ENCODE data around the gene DERL3. TPM values are rescaled to one million over a fixed set of nuclear protein-coding genes. Genes with fewer than 3 reads are reported as not detected.
A peak's percentile ranks its signal among the peaks of the same experiment; 100 is the strongest.

The DERL3 gene
- total RNA-seq, 1 experiment from 2014 or later, result not detected

- no peak for DNase-seq (ENCODE audit: low read depth)
Observed at GRCh38 chr22:23804781-23805291, 34.0 kb downstream of the DERL3 start.

GRCh38 chr22:23803001-23803819 lies 35.6 kb downstream of the DERL3 start:
- DNase-seq (ENCODE audit: low read depth), result no peak

- DNase-seq (ENCODE audit: low read depth), result no peak
Observed at GRCh38 chr22:23801886-23802377, 36.9 kb downstream of the DERL3 start.

GRCh38 chr22:23801238-23801821 lies 37.5 kb downstream of the DERL3 start:
- DNase-seq (ENCODE audit: low read depth), result no peak

- no peak for DNase-seq (ENCODE audit: low read depth)
Observed at GRCh38 chr22:23800297-23801237, 38.2 kb downstream of the DERL3 start.

GRCh38 chr22:23796461-23796860 lies 42.3 kb downstream of the DERL3 start:
- no peak for DNase-seq (ENCODE audit: low read depth)

- no peak for DNase-seq (ENCODE audit: low read depth)
Observed at GRCh38 chr22:23793326-23793725, 45.5 kb downstream of the DERL3 start.

- DNase-seq (ENCODE audit: low read depth), result no peak
Observed at GRCh38 chr22:23791738-23792645, 46.8 kb downstream of the DERL3 start.

- no peak for DNase-seq (ENCODE audit: low read depth)
Observed at GRCh38 chr22:23790819-23791737, 47.7 kb downstream of the DERL3 start.

GRCh38 chr22:23789638-23790037 lies 49.2 kb downstream of the DERL3 start:
- DNase-seq (ENCODE audit: low read depth), result no peak

- DNase-seq (ENCODE audit: low read depth), result no peak
Observed at GRCh38 chr22:23789121-23789520, 49.7 kb downstream of the DERL3 start.

GRCh38 chr22:23787910-23788309 lies 50.9 kb downstream of the DERL3 start:
- no peak for DNase-seq (ENCODE audit: low read depth)

GRCh38 chr22:23787600-23787896 lies 51.3 kb downstream of the DERL3 start:
- no peak for DNase-seq (ENCODE audit: low read depth)

GRCh38 chr22:23786752-23787599 lies 51.8 kb downstream of the DERL3 start, which contains the start of gene SMARCB1:
Gene SMARCB1 (plus strand): TSS chr22:23786966. CDS start chr22:23787170, 204 bp downstream.
- peak; percentile 87 for DNase-seq (ENCODE audit: low read depth)

- no peak for DNase-seq (ENCODE audit: low read depth)
Observed at GRCh38 chr22:23786261-23786710, 52.5 kb downstream of the DERL3 start.

Measured in HT1080 (cell line).